ENCODE results near the gene MAPK8IP3.

Gene MAPK8IP3

GRCh38 chr16:1818873-1819525 is 113.0 kb downstream of the MAPK8IP3 start:
- TF ChIP-seq RAD21 (IDR thresholded peaks at IDR 0.05; ENCODE audit: low read depth) (no peak), REST (IDR thresholded peaks at IDR 0.05; ENCODE audit: low read depth) (no peak), TCF12 (IDR thresholded peaks at IDR 0.05; ENCODE audit: low read depth) (no peak), CREB1 (IDR thresholded peaks at IDR 0.05; ENCODE audit: low read depth) (no peak), ZBTB7A (IDR thresholded peaks at IDR 0.05; ENCODE audit: low read depth) (no peak), YY1 (IDR thresholded peaks at IDR 0.05; ENCODE audit: low read depth) (no peak), MAX (IDR thresholded peaks at IDR 0.05) (no peak), CEBPB (IDR thresholded peaks at IDR 0.05) (no peak), NFIC (IDR thresholded peaks at IDR 0.05) (no peak), EGR1 (IDR thresholded peaks at IDR 0.05) (no peak), FOXM1 (IDR thresholded peaks at IDR 0.05; ENCODE audit: borderline replicate concordance, low read depth) (no peak), USF1 (IDR thresholded peaks at IDR 0.05) (no peak), TEAD4 (IDR thresholded peaks at IDR 0.05) (no peak), TAF1 (IDR thresholded peaks at IDR 0.05; ENCODE audit: low read depth) (no peak), EP300 (IDR thresholded peaks at IDR 0.05; ENCODE audit: borderline replicate concordance) (no peak)

- no peak for TF ChIP-seq CEBPB (IDR thresholded peaks at IDR 0.05)
- TF ChIP-seq CREB1 (IDR thresholded peaks at IDR 0.05; ENCODE audit: low read depth), result no peak
- TF ChIP-seq EGR1 (IDR thresholded peaks at IDR 0.05), result no peak
- TF ChIP-seq TAF1 (IDR thresholded peaks at IDR 0.05; ENCODE audit: low read depth), result no peak
- TF ChIP-seq USF1 (IDR thresholded peaks at IDR 0.05), result no peak
- no peak for TF ChIP-seq TCF12 (IDR thresholded peaks at IDR 0.05; ENCODE audit: low read depth)
- TF ChIP-seq FOXM1 (IDR thresholded peaks at IDR 0.05; ENCODE audit: borderline replicate concordance, low read depth), result no peak
- no peak for TF ChIP-seq EP300 (IDR thresholded peaks at IDR 0.05; ENCODE audit: borderline replicate concordance)
- no peak for TF ChIP-seq MAX (IDR thresholded peaks at IDR 0.05)
- TF ChIP-seq YY1 (IDR thresholded peaks at IDR 0.05; ENCODE audit: low read depth), result no peak
- TF ChIP-seq TEAD4 (IDR thresholded peaks at IDR 0.05), result no peak
- no peak for TF ChIP-seq ZBTB7A (IDR thresholded peaks at IDR 0.05; ENCODE audit: low read depth)
- no peak for TF ChIP-seq NFIC (IDR thresholded peaks at IDR 0.05)
These were observed 113.6 kb downstream of the MAPK8IP3 start for GRCh38 chr16:1819611-1820010.
